NCI-H2107 treated with DMSO at 0.1 percent for 48 hours (cell line): ENCODE measurements around the gene C5orf46.
"Not testable (repeated sequence)": the region's sequence is repeated elsewhere in the genome, so short reads cannot be mapped to it uniquely, and the experiment has no call there.

Experiments
- DNase-seq: peaks from one replicate; lab custom pipeline; 2025; ENCODE audit not compliant: unreplicated experiment; lab: John Stamatoyannopoulos, UW

Gene C5orf46

DNA sequence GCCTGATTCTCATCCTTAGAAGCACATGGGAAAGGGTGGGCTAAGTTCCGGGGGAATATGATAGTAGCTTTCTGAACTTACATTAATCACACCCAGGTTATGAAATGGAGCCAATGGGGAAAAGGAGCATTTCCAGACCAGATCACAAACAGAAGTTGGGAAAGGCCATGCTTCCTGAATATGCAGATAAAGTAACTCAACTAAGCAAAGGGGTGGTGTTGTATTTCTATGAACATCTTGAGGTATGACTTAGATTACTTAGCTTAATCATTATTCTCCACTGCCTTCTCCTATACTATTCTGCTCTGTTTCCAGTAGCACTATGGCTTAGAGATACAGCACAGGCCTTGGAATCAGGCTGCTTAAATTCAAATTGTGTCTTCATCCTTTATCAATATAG, 10.5 kb downstream of the C5orf46 start:
- DNase-seq = no peak

DNA sequence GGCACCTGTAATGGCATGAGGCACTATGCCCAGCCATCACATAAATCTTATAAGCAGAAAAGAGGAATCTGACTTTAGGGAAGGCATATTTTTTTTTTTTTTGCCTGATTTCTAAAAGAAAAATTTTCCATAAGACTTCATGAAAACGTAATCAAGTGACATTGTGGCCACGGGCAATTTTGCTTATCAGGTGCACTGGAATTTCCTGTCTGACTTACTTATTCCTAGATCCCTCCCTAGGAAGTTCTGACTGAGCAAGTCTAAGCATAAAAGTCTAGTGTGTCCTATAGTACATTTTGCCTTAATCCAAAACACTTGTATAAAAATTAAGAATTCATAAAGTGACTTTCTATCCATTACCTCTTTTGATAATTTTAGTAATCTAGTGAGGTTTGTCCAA, 12.5 kb downstream of the C5orf46 start:
- no peak for DNase-seq

DNA sequence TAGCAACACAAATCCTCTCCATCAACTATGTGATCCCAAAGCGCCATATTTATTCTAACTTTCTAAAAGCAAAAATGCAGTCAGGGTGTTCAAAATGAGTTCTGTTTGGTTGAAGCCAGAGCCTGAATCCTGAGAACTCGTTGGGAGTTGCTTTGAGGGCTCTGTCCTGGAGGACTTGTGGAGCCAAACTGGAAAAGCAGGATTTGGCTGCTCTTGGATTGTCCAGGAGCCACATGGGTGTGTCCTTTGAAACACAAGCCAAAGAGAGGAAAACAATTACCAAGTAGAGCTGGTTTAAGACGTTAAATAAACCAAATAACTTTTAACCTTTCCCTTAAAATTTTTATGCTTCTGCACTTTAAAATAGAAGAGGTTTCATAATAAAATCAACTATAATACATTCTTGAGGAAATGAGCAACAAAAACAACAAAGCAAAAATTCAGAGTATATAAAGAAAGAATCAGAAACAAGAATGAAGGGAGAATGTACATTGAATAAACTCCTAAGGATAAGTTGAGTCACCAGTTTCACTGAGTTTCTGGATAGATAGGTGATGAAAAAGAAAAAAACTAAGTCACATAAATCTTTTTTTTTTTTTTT, 13.5 kb downstream of the C5orf46 start:
- no peak for DNase-seq

DNA sequence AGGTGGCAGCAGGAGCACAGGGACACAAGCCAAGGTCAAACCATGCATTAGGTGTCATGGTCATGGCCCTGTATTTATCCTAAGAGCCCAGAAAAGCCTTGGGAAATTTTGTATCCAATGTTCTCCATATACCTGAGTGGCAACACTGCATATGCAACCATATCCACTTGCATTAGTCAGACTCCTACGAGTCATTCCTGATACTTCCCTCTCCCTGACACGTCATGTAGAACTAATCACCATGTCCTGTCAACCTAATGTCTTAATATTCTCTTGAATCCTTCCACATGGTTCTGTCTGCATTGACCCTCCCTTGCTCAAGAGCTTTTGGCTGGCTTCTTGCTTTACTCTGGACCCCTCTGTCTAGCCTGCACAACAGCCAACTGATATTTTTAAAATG, 18.4 kb downstream of the C5orf46 start:
- no peak for DNase-seq

DNA sequence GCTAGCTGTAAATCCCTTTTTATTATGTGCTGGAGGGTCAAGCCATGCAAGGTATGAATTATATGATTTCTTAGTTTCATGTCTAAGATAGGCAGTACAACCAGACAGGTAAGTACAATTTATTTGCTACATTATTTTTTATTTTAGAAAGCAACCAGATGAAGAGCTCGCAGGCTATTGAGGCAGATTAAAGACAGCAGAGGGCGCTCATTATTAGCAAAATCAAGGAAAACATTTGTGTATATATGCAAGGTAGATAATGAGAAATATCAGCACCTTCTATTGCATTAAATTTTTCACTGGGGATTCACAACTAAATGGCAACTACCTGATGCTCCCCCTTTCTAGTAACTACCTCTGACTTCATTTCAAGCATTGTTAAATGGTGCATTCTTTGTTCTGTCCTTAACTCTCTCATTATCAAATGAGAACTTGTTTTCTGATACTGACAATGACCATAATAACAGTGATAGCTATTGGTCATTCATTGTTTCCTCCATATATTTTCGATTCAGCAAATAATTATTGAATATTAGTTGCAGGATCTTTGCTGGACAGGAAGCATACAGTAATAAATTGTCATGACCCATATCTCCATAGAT, 19.2 kb downstream of the C5orf46 start:
- no peak for DNase-seq

DNA sequence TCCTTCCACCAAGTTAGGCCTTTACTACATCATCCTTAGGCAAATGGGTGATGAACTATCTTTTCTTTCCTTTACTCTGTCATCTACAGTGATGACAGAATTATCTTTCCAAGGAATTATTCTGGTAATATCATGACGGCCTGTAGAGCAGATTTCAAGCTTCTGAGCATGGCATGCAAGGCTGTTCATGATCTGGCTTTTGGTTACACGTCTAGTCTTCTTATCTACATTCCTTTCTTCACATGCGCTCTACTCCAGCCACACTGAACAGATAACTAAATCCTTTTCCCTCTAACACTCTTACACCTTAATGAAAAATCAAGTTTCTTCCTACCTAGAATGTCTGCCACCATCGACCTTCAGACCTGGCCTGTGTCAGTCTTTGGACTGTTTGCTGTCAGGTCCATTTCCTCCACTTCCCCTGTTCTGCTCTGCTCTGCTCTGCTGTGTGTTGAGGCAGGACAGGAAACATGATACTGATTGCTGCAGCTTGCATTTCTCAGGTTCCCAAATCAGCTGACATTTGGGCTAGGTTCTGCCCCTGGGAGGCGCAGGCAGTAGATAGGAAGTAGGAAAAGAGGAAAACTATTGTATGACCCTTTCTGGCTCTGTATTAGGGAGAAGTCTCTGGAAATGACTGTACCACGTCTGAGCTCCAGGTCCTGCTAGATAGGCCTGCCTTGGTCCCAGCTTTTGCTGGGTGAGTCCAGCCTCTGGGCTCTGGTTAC, 23.6 kb downstream of the C5orf46 start:
- DNase-seq = no peak

DNA sequence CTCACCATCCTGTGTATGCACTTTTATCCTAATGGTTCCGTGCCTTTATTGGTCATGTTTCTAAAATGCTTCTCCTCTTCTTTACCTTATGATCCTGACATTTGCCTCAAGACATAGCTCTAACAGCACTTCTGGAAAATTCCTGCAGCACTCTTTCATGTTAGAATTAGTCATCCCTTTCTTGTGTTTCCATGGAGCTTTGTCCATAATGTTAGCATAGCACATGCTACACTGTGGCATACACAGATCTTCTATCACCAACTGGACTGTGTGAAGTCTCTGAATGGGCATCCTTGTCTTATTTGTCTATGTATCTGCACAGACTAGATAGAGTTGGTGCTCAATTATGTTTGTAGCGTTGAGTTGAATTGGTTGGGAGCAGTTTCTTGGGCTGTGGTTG, 25.9 kb downstream of the C5orf46 start:
- DNase-seq = no peak

DNA sequence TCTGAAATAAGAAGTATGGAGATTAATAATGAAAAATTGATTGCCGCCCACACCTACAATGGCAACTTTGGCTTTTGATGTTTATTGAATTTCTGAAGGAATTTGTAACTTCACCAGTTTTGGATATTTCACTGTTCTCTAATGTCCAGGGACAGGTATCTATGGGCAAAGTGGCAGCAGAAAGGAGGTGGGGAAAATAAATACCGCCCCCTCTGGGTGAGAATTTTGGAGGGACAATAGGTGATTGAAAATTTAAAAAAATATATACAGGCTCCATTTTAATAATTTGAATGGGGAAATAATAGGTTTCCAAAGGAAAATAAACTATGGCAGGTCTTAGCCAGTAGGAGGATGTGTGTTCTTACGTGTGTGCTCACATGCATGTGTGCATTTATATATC, 26.6 kb downstream of the C5orf46 start:
- no peak for DNase-seq

DNA sequence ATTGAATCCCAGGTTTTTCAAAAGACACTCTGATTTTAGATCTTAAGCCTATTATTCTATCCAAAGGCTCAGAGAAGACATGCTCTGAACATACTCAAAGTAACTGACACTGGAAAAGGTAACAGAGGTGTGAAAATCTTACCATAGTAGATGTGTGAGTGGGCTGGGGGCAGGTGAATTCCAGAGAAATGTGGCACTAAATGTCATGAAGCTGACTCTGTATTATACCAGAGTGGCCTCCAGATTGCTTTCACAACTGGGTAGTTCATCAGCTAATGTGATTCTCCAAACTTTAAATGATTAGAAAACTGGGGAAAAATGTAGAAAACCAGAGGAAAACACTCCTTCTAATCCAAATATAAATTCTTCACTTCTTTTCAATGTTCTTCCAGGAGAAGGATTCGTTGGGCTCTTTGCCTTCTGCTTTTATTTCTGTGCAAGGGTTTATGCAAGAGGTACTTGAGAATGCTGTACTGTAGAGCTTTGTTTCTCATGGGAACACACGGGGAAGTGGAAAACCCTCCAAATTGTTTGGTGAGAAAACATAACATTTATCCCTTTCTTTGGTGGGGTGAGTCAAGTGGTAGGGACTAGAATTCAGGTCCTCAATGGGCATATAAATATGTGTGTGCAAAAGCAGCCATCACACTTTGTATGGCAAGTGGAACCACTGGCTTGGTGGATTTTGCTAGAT, 28.1 kb downstream of the C5orf46 start, which contains the start of gene SCGB3A2:
Gene SCGB3A2 (plus strand): TSS at position 646 of the 694 bp plus-strand sequence. CDS start 93 bp downstream, outside the sequence.
- no peak for DNase-seq

DNA sequence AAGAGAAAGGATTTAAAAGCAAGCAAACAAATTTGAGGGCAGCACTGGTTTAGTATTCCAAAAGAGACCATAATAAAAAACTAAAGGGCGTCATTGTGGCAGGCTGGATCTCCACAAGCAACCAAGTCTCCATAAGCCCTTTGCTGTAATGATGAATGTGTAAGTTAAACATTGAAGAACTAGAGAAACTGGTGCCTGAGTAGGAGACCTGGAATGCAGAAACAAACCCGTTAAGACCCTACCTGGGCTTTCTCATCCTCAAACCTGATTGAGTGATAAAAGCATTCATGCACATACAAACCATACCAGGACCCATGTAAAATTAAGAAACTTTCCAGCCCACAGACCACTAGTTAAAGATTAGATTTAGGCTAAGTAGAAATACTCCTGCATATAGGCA, 29.7 kb downstream of the C5orf46 start:
- DNase-seq = no peak

DNA sequence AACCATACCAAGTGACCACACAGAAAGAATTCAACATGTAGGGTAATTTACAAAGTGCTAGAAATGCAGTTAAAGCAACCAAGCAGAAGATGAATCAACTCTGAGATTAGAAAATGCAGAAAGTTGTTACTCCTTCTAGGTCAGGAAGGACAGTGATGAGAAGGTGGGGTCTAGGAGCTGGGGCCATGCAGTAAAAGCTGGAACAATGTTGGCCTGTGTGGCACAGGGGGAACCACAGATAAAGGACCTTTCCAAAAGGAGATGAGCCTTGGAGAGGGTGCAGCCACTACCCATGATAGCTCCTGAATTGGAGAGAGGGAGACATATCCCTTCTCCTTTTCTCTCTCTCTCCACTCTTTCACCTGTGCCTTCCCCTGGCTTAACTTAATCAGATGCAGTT, 30.2 kb downstream of the C5orf46 start:
- no peak for DNase-seq

DNA sequence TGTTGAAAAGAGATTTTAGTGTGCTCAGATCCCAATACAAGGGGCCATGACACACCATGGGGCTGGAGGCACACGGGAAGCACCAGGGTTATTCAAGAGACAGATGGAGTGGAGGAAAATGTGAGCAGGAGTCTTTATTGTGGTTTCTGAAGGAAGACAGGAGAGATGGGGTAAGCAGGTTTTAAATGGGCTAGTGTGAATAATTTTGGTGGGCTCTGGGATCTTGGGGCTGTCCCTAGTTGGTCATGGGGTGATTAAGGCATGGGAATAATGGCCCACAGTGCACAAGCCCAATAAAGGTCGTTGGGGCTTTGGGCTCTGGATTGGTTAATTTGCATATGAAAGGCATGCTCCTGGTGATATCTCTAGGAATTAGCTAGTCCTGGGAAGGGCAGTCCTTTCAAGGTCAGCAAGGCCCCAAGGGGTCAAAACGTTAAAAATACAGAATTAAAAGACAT, 31.4 kb downstream of the C5orf46 start:
- no peak for DNase-seq

DNA sequence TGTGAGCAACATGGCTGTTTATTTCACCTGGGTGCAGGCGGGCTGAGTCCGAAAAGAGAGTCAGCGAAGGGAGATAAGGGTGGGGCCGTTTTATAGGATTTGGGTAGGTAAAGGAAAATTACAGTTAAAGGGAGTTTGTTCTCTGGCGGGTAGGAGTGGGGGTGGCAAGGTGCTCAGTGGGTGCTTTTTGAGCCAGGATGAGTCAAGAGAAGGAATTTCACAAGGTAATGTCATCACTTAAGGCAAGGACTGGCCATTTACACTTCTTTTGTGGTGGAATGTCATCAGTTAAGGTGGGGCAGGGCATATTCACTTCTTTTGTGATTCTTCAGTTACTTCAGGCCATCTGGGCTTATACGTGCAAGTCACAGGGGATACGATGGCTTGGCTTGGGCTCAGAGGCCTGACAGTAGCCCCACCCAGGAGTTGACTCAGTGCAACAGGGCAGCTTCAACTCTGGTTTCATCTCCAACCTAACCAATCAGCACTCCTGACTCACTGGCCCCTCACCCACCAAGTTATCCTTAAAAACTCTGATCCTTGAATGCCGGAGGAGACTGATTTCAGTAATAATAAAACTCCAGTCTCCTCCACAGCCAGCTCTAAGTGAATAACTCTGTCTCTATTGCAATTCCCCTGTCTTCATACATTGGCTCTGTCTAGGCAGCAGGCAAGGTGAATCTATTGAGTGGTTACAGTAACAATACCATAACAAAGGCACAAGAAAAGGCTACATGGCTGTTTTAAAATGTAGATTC, 32.0 kb downstream of the C5orf46 start:
- DNase-seq = not testable (repeated sequence)

DNA sequence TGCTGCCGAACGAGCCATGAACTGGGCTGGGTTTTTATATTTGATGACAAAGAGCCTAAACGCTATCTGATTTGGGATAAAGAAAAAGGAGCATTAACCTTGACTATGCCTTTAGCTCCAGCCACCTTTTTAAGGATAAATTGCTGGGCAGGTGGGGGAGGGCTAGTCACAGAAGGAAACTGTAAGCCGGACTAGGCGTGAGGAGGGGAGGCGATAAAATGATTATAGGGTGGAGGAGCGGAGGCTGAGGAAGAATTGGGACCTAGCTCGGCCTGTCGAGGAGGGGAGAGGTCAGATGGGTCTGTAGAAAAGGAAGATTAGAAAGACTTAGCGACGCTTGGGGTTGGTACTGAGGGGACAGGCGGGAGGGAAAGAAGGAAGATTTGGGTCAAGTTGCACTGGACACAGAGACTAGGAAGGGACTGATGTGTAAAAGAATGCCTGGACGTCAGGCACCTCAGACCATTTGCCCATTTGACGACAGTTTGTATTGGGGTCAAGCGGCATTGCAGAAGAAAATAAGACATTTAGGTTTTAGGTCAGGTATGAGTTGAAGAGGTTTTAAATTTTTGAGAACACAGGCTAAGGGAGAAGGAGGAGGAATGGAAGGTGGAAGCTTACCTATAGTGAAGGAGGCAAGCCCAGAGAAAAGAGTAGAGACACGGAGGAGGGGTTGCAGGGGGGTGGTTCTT, 33.4 kb downstream of the C5orf46 start:
- not testable (repeated sequence) for DNase-seq

DNA sequence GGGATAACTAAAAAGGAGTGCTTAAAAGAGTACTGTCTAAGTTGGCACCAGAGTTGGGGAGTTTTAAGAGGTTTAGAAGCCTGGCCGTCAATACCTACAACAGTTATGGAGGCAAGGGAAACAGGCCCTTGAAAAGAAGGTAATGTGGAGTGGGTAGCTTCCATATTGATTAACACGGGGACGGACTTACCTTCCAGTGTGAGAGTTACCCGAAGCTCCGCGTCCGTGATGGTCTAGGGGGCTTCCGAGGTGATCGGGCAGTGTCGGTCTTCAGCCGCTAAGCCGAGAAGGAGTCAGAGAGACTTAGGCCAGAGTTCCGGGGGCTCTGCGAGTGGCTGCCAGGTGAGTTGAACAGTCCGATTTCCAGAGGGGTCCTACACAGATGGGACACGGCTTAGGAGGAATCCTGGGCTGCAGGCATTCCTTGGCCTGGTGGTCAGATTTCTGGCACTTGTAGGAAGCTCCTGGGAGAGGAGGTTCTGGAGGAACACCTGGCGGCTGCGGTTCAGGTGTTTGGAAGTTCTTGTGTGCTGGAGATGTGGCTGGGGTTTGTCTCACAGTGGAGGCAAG, 34.3 kb downstream of the C5orf46 start:
- not testable (repeated sequence) for DNase-seq

DNA sequence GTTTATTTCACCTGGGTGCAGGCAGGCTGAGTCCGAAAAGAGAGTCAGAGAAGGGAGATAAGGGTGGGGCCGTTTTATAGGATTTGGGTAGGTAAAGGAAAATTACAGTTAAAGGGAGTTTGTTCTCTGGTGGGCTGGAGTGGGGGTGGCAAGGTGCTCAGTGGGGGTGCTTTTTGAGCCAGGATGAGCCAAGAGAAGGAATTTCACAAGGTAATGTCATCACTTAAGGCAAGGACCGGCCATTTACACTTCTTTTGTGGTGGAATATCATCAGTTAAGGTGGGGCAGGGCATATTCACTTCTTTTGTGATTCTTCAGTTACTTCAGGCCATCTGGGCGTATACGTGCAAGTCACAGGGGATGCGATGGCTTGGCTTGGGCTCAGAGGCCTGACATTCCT, 36.4 kb downstream of the C5orf46 start:
- DNase-seq = not testable (repeated sequence)

DNA sequence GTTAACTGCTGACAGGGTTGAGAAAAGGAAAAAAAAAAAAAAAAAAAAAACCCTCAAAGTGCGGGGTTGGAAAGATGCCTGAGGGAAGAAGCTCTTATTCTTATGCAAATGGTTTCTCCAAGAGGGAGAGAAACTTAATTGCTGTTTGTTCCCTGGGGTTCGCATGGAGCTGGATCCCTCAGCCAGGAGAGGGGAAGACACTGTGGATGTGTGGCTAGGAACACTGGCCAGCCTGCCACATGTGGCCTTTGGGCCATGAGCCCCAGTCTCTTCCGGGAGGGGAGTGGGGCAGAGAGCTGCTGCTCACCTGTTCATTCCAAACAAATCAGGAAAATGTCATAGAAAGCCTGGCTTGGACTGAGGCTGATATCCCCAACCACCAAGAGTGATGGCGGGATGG, 37.2 kb downstream of the C5orf46 start:
- DNase-seq = no peak

DNA sequence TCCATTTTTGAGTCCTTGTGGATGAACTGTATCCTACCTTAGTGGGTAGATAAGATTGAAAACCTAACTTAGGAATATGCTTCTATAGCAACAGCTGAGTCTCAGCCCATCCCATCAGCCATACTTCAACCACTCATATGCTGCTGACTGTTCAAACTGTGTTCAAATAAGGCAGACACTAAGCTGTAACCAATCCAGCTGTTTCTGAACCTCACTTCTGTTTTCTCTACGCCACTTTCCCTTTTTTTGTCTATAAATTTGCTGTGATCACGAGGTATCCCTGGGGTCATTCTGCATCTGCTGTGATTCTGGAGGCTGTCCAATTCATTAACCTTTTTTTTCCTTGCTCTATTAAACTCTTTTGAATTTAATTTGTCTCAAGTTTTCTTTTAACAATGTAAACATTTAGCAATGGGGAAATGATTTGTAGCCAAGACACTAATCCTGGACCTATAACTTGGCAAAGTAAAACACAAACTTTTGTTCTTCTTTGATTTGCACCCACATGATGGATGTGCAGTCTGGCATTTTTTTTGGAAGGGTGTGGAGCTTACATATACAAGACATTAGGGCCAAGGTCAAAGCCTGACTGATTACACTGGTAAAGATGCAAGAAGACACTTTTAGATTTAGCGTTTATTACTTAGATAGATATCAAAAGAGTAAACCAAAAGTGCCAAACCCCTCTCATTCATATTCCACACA, 42.7 kb downstream of the C5orf46 start:
- DNase-seq = no peak

DNA sequence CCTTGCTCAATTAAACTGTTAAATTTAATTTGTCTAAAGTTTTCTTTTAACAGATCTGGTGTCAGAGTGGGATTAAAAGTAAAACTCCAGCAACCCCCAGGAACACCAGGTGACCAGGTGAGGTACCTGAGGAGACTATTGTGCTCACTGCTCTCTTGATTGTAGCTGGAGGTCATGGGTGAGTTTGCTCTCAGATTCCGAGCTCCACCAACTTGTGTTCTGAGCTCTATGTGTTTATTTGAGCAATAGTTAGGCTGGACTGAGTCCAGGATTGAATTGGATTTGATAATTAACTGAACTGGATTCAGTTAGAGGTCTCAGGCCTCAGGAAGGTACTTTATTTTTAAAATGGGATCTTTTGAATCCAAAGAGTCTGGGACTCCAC, 45.7 kb downstream of the C5orf46 start:
- no peak for DNase-seq
